Endodermal cell (in vitro differentiated cells): Measurements from ENCODE around the gene INHA. TPM values are rescaled to one million over a fixed set of nuclear protein-coding genes. Genes with fewer than 3 reads are reported as not detected.

Experiments
- DNase-seq: peaks from one replicate; pipeline ENCODE4 v3.0.0-alpha.2; 2017
- H3K27ac ChIP-seq: 2 replicates; pipeline ENCODE4 v1.5.1; 2013; ENCODE audit warnings: mild to moderate bottlenecking, low read depth, low read length, moderate library complexity
- H3K27me3 ChIP-seq: 2 replicates; pipeline ENCODE4 v1.6.1; 2013; ENCODE audit warnings: mild to moderate bottlenecking, low read length, moderate library complexity; ENCODE audit not compliant: insufficient read depth, control insufficient read depth, poor library complexity, severe bottlenecking
- H3K36me3 ChIP-seq: 2 replicates; pipeline ENCODE4 v1.7.0; 2013; ENCODE audit warnings: mild to moderate bottlenecking, low read length, moderate library complexity; ENCODE audit not compliant: control insufficient read depth, insufficient read depth
- H3K4me1 ChIP-seq: one replicate; pipeline ENCODE4 v1.7.0; 2013; ENCODE audit warnings: low read length; ENCODE audit not compliant: control insufficient read depth, insufficient read depth
- H3K4me3 ChIP-seq: 2 replicates; pipeline ENCODE4 v1.5.1; 2013; ENCODE audit warnings: mild to moderate bottlenecking, low read length, moderate library complexity
- H3K9ac ChIP-seq: 2 replicates; pipeline ENCODE4 v1.6.1; 2013; ENCODE audit warnings: mild to moderate bottlenecking, low read length, moderate library complexity; ENCODE audit not compliant: poor library complexity, severe bottlenecking; ENCODE audit errors: extremely low read depth
- H3K9me3 ChIP-seq: 2 replicates; pipeline ENCODE4 v1.6.1; 2013; ENCODE audit warnings: mild to moderate bottlenecking, low read length, moderate library complexity; ENCODE audit not compliant: control insufficient read depth
- H3K27ac Mint-ChIP-seq: 2 replicates; pipeline ENCODE4 v1.8.0; 2020; ENCODE audit warnings: mixed read lengths
- H3K27me3 Mint-ChIP-seq: 2 replicates; pipeline ENCODE4 v1.8.0; 2021; ENCODE audit warnings: mild to moderate bottlenecking, mixed read lengths; ENCODE audit not compliant: insufficient read depth
- H3K36me3 Mint-ChIP-seq: 2 replicates; pipeline ENCODE4 v1.8.0; 2020; ENCODE audit warnings: low read depth, mixed read lengths
- H3K4me1 Mint-ChIP-seq: 2 replicates; pipeline ENCODE4 v1.8.0; 2020; ENCODE audit warnings: mixed read lengths
- H3K4me3 Mint-ChIP-seq: 2 replicates; pipeline ENCODE4 v1.8.0; 2020; ENCODE audit warnings: mild to moderate bottlenecking, moderate library complexity, mixed read lengths
- H3K9me3 Mint-ChIP-seq: 2 replicates; pipeline ENCODE4 v1.8.0; 2020; ENCODE audit warnings: mild to moderate bottlenecking, mixed read lengths
- CTCF ChIP-seq: fragments of 200-600 bp; sonication (generic); conservative IDR thresholded peaks from 2 replicates; pipeline ENCODE4 v1.5.0; 2021; ENCODE audit warnings: antibody characterized with exemption, mild to moderate bottlenecking
- WGBS, 2 experiments: methylation state at CpG; one replicate each; pipeline versions ENCODE4 v1.1.5 to v1.1.7; 2013; ENCODE audit warnings: missing lambda C conversion rate in 2 of 2, mixed read lengths in 1 of 2; ENCODE audit not compliant: insufficient coverage in 1 of 2, insufficient read length in 1 of 2; 5-methylcytosine and 5-hydroxymethylcytosine counted together
- total RNA-seq, 2 donors: library from RNA; stranded (reverse); fragmentation: NEBNext Ultra II Directional in 1 of 2; extraction: Animal tissue kit (Norgen Biotek cat#: 25700) in 1 of 2; gene quantifications; 2 replicates in 1 of 2; 3 replicates in 1 of 2; pipeline ENCODE4 v1.2.1, GENCODE V29; 2021

The INHA gene
- total RNA-seq, 2 donors from 2014 or later, result 0.48 to 1.5 TPM

GRCh38 chr2:219532378-219532649, 39.8 kb upstream of the INHA start:
- H3K4me1 ChIP-seq, result peaks cover 8% of the 10 kb centered on the region

GRCh38 chr2:219533930-219534661, 38.0 kb upstream of the INHA start:
- WGBS, 2 experiments, result 84 to 100% methylated on average over 1 to 6 of the region's 6 CpGs
- no peaks in the 10 kb centered on the region for H3K9me3 ChIP-seq
- H3K36me3 ChIP-seq, result no peaks in the 10 kb centered on the region
- no peak overlapping the region for H3K4me3 Mint-ChIP-seq
- H3K4me3 ChIP-seq, result no peak overlapping the region
- peaks cover 14% of the 10 kb centered on the region for H3K4me1 ChIP-seq
- no peak for TF ChIP-seq CTCF
- DNase-seq, result no peak
- no peak overlapping the region for H3K27ac ChIP-seq
- H3K36me3 Mint-ChIP-seq, result no peaks in the 10 kb centered on the region
- H3K9ac ChIP-seq, result no peak overlapping the region
- H3K27ac Mint-ChIP-seq, result no peak overlapping the region
- peaks cover 40% of the 10 kb centered on the region for H3K27me3 Mint-ChIP-seq
- H3K9me3 Mint-ChIP-seq, result no peaks in the 10 kb centered on the region
- H3K4me1 Mint-ChIP-seq, result peaks cover 12% of the 10 kb centered on the region
- H3K27me3 ChIP-seq, result peaks cover 28% of the 10 kb centered on the region

More at GRCh38 chr2:219532378-219532649, 39.8 kb upstream of the INHA start:
- 89 to 94% methylated on average over 3 to 8 of the region's 8 CpGs for WGBS, 2 experiments
- Histone ChIP-seq H3K9me3 (no peaks in the 10 kb centered on the region), H3K27ac (no peak overlapping the region), H3K9ac (no peak overlapping the region), H3K4me3 (no peak overlapping the region), H3K36me3 (no peaks in the 10 kb centered on the region), H3K27me3 (peaks cover 41% of the 10 kb centered on the region)
- H3K4me1 Mint-ChIP-seq, result peaks cover 3% of the 10 kb centered on the region
- no peak overlapping the region for H3K4me3 Mint-ChIP-seq
- no peak overlapping the region for H3K27ac Mint-ChIP-seq
- no peaks in the 10 kb centered on the region for H3K36me3 Mint-ChIP-seq
- no peak for DNase-seq
- peaks cover 58% of the 10 kb centered on the region for H3K27me3 Mint-ChIP-seq
- no peaks in the 10 kb centered on the region for H3K9me3 Mint-ChIP-seq
- no peak for TF ChIP-seq CTCF

GRCh38 chr2:219536425-219536824, 35.7 kb upstream of the INHA start:
- no peak overlapping the region for H3K27ac ChIP-seq
- peaks cover 20% of the 10 kb centered on the region for H3K36me3 Mint-ChIP-seq
- no peaks in the 10 kb centered on the region for H3K9me3 ChIP-seq
- peaks cover 7% of the 10 kb centered on the region for H3K27me3 ChIP-seq
- WGBS, 2 experiments, result 92 to 95% methylated on average over 6 to 16 of the region's 16 CpGs
- no peak overlapping the region for H3K27ac Mint-ChIP-seq
- H3K4me3 Mint-ChIP-seq, result no peak overlapping the region
- no peak for TF ChIP-seq CTCF
- peaks cover 8% of the 10 kb centered on the region for H3K4me1 ChIP-seq
- H3K4me1 Mint-ChIP-seq, result peaks cover 12% of the 10 kb centered on the region
- H3K4me3 ChIP-seq, result no peak overlapping the region
- no peaks in the 10 kb centered on the region for H3K9me3 Mint-ChIP-seq
- no peak for DNase-seq
- peaks cover 18% of the 10 kb centered on the region for H3K27me3 Mint-ChIP-seq
- H3K9ac ChIP-seq, result no peak overlapping the region
- peaks cover 18% of the 10 kb centered on the region for H3K36me3 ChIP-seq
